Measurements from ENCODE around the gene ZSWIM4.

Gene ZSWIM4

DNA sequence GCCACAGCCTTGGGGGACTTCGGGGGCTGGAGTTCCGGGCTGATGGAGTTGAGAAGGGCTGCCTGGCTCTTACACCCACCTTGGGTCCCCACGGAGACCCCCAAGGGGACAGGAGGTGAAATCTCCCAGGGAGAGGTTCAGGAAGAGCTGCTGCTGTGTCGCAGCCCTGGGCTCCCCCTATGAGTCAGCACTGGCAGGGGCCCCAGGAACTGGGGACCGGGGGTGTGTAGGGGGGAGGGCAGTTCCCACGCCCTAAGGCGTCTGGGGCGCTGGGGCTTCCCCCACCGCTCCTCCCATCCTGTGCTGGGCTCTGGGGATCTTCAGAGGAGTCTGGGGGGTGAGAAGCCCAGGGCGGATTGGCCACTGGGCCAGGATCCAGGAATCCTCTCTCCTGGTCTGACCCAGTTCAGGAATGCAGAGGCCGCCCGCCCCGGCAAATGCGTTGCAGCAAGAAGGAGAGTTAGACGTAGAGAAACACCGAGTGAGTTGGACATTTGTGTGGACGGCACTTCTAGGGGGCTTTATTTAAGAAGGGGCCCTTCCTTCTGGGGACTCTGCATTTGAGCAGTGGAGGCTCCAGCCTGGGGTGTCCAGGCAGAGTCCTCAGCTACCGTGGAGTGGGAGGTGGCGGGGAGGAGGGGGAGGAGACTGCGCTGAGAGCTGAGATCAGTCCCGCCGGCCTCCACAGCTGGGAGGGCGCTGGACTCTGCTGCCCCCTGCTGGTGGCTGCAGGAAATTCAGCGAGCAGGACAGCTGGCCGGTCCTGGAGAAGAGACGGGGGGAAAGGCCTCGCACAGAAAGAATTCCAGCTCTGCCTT is 66.7 kb downstream of the ZSWIM4 start:
- H3K27me3 ChIP-seq (ENCODE audit: insufficient read depth, low read length) = peaks cover 21% of the 10 kb centered on the region
- peaks cover 18% of the 10 kb centered on the region for H3K4me1 ChIP-seq (ENCODE audit: insufficient read depth, low read length)
- peak overlapping the region; percentile 70 for H2AFZ ChIP-seq (ENCODE audit: low read depth, low read length)
- H3K36me3 ChIP-seq (ENCODE audit: insufficient read depth, low read length) = no peaks in the 10 kb centered on the region
- H3K4me3 ChIP-seq (ENCODE audit: low read length) = peak overlapping the region; percentile 23
- H3K9me3 ChIP-seq (ENCODE audit: low read length) = no peaks in the 10 kb centered on the region

DNA sequence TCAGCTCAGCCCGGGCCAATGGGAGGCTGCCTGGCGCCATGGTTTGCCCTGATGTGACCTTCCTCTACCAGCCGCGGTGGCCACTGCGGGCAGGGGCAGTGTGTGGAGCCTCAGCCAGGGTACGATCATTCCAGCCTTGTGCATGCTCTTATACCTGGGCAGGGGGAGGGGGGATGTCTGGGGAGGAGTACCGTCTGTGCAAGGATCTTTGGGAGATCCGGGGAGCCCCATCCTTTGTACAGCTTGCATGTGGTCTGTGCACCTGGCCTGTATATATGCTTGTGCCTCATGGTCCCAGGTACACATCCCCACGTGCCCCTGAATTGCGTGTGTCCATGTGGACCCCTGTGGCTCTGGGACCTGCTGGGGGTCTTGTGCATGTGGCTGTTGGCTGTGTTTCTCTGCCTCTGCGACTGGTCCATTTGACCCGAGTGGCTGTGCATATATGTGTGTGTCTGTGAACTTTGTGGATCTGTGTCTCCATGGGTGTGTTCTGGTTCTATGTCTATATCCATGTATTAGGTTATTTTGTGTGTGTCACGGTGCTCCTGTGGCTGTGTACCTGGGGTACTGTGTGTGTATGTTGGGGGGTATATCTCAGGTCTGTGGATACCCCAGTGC is 68.9 kb downstream of the ZSWIM4 start:
- no peak overlapping the region for H3K4me3 ChIP-seq (ENCODE audit: low read length)
- peaks cover 18% of the 10 kb centered on the region for H3K4me1 ChIP-seq (ENCODE audit: insufficient read depth, low read length)
- H3K36me3 ChIP-seq (ENCODE audit: insufficient read depth, low read length) = no peaks in the 10 kb centered on the region
- H3K27me3 ChIP-seq (ENCODE audit: insufficient read depth, low read length) = peaks cover 24% of the 10 kb centered on the region
- no peak overlapping the region for H2AFZ ChIP-seq (ENCODE audit: low read depth, low read length)
- H3K9me3 ChIP-seq (ENCODE audit: low read length) = no peaks in the 10 kb centered on the region

DNA sequence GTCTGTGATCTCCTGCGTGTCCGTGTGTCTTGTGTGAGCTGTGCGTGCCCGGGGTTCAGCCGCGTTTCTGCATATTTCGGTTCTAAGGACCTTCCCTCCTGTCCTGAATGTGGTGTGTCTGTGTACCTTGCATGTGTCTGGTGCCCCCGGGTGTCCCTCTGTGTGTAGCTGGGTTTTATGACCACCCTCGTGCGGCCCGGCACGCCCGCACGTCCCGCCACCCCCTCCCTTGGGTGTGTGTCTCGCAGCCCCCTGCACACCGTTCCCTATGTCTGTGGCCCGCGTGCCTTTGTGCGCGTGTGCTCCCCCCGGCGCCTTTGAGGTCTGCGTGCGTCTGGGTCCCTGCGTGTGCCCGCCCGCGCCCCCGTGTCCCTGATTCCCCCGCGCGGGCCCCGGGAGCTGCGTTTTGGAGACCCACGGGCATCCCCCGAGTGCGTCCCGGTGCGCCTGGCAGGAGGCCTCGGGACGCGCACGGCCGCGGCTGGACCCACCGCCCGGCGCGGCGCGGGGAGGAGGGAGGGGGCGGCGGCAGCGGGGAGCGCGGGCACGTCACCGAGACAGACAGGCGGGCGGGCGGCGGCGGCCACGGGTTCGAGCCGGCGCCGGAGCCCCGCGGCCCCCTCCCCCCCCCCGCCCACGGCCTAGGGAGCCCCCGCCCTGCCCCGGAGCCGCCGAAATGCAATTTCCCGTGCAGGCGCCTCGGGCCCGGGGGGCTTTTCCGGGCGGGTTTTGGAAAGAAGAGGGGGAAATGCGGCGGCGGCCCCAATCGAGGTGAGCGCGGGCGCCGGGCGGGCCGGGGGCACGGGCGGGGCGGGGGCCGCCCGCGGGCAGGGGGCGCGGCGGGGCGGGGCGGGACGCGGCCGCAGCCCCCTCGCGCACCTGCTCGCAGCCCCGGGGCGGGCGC is 69.7 kb downstream of the ZSWIM4 start:
- no peaks in the 10 kb centered on the region for H3K9me3 ChIP-seq (ENCODE audit: low read length)
- peaks cover 18% of the 10 kb centered on the region for H3K4me1 ChIP-seq (ENCODE audit: insufficient read depth, low read length)
- H3K27me3 ChIP-seq (ENCODE audit: insufficient read depth, low read length) = peaks cover 24% of the 10 kb centered on the region
- H2AFZ ChIP-seq (ENCODE audit: low read depth, low read length) = no peak overlapping the region
- peak overlapping the region; percentile 51 for H3K4me3 ChIP-seq (ENCODE audit: low read length)
- no peaks in the 10 kb centered on the region for H3K36me3 ChIP-seq (ENCODE audit: insufficient read depth, low read length)

DNA sequence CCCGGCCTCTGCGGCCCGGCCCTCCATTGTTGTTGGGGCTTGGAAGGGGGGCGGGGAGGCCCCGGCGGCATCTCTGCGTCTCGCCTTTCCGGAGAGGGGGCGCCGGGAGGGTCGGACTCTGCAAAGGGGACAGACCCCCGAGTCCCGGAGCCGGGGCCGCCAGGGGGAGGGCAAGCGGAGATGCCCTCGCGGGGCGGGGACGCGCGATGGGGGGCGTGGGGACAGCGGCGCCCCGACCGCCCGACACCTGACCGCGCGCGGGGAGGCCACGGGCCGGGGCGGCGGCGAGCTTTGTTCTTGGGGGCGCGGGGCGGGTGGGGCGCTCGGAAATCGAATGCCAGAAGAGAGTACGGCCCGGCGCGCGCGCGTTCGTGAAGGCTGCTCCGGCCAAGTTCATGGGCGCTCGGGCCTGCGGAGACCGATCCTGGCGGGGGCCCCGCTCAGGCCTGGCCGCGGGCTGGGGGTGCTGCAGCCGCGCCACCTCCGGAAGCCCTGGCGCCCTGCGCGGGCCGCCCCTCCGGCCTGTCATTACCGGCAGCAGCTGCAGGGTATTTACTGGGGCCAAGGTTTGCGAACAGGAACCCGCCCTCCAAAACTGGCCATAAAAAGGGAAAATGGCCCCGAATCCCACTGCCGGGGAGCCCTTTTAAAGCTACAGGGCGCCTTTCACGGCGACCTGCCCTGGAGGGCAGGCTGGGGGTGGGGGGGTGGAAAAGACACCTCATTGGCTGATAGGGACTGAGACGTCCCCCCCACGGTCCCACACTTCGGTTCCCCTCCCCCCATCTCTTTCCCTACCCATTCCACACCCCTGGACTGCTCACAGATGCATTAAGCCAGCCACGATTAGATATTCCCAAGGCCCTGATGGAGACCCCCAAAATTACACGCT is 70.6 kb downstream of the ZSWIM4 start:
- no peaks in the 10 kb centered on the region for H3K9me3 ChIP-seq (ENCODE audit: low read length)
- H3K27me3 ChIP-seq (ENCODE audit: insufficient read depth, low read length) = peaks cover 24% of the 10 kb centered on the region
- H3K36me3 ChIP-seq (ENCODE audit: insufficient read depth, low read length) = no peaks in the 10 kb centered on the region
- H3K4me1 ChIP-seq (ENCODE audit: insufficient read depth, low read length) = peaks cover 18% of the 10 kb centered on the region
- peak overlapping the region; percentile 51 for H3K4me3 ChIP-seq (ENCODE audit: low read length)
- H2AFZ ChIP-seq (ENCODE audit: low read depth, low read length) = peak overlapping the region; percentile 73

DNA sequence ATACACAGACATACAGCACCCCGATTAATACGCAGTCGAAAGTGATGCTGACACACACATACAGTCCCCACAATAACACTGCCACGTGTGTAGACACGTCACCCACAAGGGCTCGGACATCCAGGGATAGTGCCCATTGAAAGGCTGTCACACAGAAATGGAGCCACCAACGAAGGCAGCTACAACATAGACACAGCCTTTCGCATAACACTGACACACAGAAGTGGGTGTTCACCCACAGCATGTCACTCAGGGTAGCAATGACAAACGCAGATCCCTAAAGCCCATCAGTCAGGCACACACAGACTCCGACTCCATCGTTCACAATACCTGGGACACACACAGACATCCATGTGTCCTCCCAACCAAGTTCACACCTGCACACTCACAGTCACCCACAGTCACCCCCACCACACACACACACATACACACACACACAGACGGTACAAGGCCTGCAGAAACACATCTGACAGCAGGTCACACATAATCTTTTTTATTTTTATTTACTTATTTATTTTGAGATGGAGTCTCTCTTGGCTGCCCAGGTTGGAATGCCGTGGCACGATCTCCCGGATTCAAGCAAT is 71.3 kb downstream of the ZSWIM4 start:
- H3K36me3 ChIP-seq (ENCODE audit: insufficient read depth, low read length) = no peaks in the 10 kb centered on the region
- no peak overlapping the region for H2AFZ ChIP-seq (ENCODE audit: low read depth, low read length)
- peak overlapping the region; percentile 51 for H3K4me3 ChIP-seq (ENCODE audit: low read length)
- H3K27me3 ChIP-seq (ENCODE audit: insufficient read depth, low read length) = peaks cover 24% of the 10 kb centered on the region
- no peaks in the 10 kb centered on the region for H3K9me3 ChIP-seq (ENCODE audit: low read length)
- H3K4me1 ChIP-seq (ENCODE audit: insufficient read depth, low read length) = peaks cover 16% of the 10 kb centered on the region

DNA sequence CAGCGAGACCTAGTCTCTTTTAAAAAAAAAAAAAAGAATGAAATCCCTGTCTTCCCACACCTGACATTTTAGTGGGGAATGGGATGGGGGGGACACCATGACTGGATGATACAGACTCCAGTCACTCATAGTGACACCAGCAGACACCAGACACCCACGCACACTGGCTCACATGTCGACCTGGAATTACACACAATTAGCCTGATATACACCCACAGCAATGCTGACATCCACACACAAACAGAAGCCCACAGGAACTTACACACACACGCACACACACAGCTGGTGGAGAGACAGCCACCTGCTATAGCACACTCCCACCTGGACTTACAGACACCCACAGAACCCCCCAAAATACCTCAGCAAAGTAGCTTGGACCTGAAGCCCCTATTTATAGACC is 73.4 kb downstream of the ZSWIM4 start:
- H2AFZ ChIP-seq (ENCODE audit: low read depth, low read length) = no peak overlapping the region
- H3K4me3 ChIP-seq (ENCODE audit: low read length) = no peak overlapping the region
- no peaks in the 10 kb centered on the region for H3K9me3 ChIP-seq (ENCODE audit: low read length)
- peaks cover 11% of the 10 kb centered on the region for H3K4me1 ChIP-seq (ENCODE audit: insufficient read depth, low read length)
- no peaks in the 10 kb centered on the region for H3K36me3 ChIP-seq (ENCODE audit: insufficient read depth, low read length)
- H3K27me3 ChIP-seq (ENCODE audit: insufficient read depth, low read length) = peaks cover 24% of the 10 kb centered on the region

DNA sequence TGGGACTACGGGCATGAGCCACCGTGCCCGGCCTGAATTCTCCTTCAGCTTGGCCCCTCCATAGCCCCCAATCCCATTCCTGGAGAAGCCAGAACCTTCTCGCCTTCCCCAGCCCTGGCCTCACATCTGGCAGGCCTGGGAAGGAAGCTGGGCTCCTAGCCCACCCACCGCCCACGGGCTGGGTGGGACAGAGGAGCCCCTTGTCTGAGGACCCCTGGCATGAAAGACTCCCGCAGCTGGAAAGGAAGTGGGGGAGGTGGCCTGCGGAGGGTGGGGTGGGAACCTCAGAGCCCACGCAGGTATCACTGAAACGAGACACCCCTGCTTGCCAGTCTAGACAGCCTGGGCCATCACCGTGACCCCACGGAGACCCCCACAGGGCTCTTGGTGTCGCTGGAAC is 74.0 kb downstream of the ZSWIM4 start:
- Histone ChIP-seq H3K27me3 (ENCODE audit: insufficient read depth, low read length) (peaks cover 18% of the 10 kb centered on the region), H3K9me3 (ENCODE audit: low read length) (no peaks in the 10 kb centered on the region), H3K4me3 (ENCODE audit: low read length) (no peak overlapping the region), H3K4me1 (ENCODE audit: insufficient read depth, low read length) (peaks cover 11% of the 10 kb centered on the region), H2AFZ (ENCODE audit: low read depth, low read length) (no peak overlapping the region), H3K36me3 (ENCODE audit: insufficient read depth, low read length) (no peaks in the 10 kb centered on the region)

DNA sequence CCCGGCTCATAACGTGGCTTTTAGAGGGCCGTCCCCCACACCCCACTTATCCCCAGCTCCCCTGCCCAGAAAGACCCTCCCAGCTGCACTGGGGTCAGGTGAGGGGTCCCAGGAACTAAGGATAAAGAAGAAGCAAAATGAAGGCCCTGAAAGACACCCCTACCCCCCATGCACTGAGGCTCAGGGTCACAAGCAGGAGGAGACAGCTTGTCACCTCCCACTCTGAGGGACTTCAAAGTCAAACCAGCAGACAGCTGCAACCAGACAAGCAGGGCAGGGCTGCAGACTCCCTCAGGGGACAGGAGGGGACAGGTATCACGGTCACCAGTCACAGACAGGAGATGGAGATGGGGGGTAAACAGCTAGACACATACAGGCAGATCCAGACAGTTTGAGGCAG is 75.6 kb downstream of the ZSWIM4 start:
- Histone ChIP-seq H3K4me3 (ENCODE audit: low read length) (no peak overlapping the region), H3K9me3 (ENCODE audit: low read length) (no peaks in the 10 kb centered on the region), H2AFZ (ENCODE audit: low read depth, low read length) (no peak overlapping the region), H3K27me3 (ENCODE audit: insufficient read depth, low read length) (peaks cover 11% of the 10 kb centered on the region), H3K36me3 (ENCODE audit: insufficient read depth, low read length) (no peaks in the 10 kb centered on the region), H3K4me1 (ENCODE audit: insufficient read depth, low read length) (peaks cover 6% of the 10 kb centered on the region)

DNA sequence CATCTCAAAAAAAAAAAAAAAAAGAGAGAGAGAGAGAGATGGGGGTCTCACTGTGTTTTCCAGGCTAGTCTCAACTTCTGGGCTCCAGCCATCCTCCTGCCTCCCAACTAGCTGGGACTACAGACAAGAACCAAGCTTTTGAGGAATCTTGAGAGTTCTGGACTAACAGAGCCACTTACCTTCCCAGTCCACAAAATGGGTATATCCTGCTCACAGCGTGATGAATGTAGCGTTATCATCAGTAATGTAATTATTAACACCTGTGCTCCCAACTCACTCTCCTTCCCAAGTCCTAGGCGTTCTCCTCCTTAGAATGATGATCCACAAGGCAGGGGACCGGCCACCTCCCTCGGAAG is 77.1 kb downstream of the ZSWIM4 start:
- H3K27me3 ChIP-seq (ENCODE audit: insufficient read depth, low read length) = peaks cover 3% of the 10 kb centered on the region
- H3K4me3 ChIP-seq (ENCODE audit: low read length) = no peak overlapping the region
- no peak overlapping the region for H2AFZ ChIP-seq (ENCODE audit: low read depth, low read length)

DNA sequence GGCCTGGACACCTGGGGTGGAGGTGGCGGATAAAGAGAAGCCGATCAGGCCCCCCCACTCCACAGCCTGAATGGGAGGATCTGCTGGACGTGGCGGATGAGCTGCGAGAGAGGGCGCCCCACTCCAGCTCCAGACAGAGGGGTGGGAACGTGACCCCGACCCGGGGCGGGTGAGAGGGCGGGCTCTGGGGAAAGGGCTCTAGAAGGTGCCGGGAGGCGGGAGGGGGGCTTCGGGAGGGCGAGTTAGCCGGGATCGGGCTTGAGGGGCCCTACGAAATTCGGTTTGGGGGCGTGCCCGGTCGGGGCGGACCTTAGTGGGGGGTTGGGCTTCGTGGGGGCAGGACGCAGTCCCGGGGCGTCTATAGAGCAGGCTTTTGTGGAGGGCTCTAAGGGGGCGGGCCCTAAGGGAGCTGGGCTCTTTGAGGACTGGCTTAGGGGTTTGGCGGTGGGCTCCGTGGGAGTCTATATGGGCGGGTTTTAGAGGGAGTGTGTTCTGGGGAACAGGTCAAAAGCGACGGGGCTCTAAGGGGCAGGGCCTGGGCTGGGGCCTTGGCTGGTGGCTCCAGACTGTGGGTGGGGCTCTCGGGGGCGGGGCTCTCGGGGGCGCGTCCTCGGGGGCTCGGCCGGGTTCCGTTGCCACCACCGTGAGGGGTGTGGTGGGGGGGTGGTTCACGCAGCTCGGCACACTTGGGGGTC is 77.6 kb downstream of the ZSWIM4 start:
- Histone ChIP-seq H3K36me3 (ENCODE audit: insufficient read depth, low read length) (no peaks in the 10 kb centered on the region), H3K4me1 (ENCODE audit: insufficient read depth, low read length) (no peaks in the 10 kb centered on the region), H3K27me3 (ENCODE audit: insufficient read depth, low read length) (no peaks in the 10 kb centered on the region), H2AFZ (ENCODE audit: low read depth, low read length) (no peak overlapping the region), H3K4me3 (ENCODE audit: low read length) (no peak overlapping the region), H3K9me3 (ENCODE audit: low read length) (no peaks in the 10 kb centered on the region)

More for the DNA sequence above, 77.1 kb downstream of the ZSWIM4 start:
- Histone ChIP-seq H3K36me3 (ENCODE audit: insufficient read depth, low read length) (no peaks in the 10 kb centered on the region), H3K4me1 (ENCODE audit: insufficient read depth, low read length) (no peaks in the 10 kb centered on the region), H3K9me3 (ENCODE audit: low read length) (no peaks in the 10 kb centered on the region)

DNA sequence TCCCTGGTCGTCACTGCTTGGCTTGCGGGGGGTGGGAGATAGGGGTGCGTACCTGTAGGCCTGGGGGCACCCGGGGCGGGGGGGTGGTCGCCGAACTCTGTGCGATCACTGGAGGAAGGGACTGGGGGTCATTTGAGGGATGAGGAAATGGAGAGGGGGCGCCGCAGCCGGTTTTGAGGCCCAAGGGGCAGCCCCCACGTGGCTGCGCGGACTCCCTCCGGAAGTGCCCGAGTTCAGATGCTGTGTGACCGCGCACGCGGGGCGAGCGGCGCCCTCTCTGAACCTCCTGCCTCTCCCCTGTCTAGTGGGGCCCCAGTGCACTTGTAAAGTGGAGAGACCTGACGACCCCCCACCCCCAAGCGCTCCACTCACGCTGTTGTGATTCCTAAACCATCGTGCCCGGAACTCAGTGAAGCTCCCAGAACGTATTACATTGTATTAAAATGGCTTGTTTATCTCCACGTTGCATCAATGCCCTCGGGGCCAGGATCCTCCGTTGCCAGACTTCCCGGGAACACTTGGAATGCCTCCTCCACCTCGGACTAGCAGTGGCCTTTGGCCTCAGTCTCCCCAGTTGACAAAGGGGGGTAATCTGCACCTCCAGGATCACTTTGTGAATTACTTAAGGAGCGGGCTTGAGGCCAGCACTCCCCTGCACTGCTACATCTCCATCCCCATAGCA is 78.7 kb downstream of the ZSWIM4 start:
- H3K4me3 ChIP-seq (ENCODE audit: low read length) = no peak overlapping the region
- no peaks in the 10 kb centered on the region for H3K27me3 ChIP-seq (ENCODE audit: insufficient read depth, low read length)
- H3K9me3 ChIP-seq (ENCODE audit: low read length) = no peaks in the 10 kb centered on the region
- H2AFZ ChIP-seq (ENCODE audit: low read depth, low read length) = no peak overlapping the region
- H3K4me1 ChIP-seq (ENCODE audit: insufficient read depth, low read length) = no peaks in the 10 kb centered on the region
- H3K36me3 ChIP-seq (ENCODE audit: insufficient read depth, low read length) = no peaks in the 10 kb centered on the region
